ENCODE data around the gene LUC7L3. TPM values are rescaled to one million over a fixed set of nuclear protein-coding genes. Genes with fewer than 3 reads are reported as not detected.

LUC7L3 gene
- total and polyA plus RNA-seq, 2 of the 13 experiments (the other 11 are each of a cell fraction or from before 2014, with no cell fraction given) = 108 to 120 TPM

GRCh38 chr17:50802609-50803571 is 83.5 kb downstream of the LUC7L3 start (continued):
- TF ChIP-seq ZXDC (CRISPR knock-in tag; IDR thresholded peaks at IDR 0.05) = no peak
- TF ChIP-seq NR2F2 (IDR thresholded peaks at IDR 0.05; ENCODE audit: borderline replicate concordance, low read depth) = peak; percentile 57
- no peak for TF ChIP-seq ZNF552 (CRISPR knock-in tag; IDR thresholded peaks at IDR 0.05; ENCODE audit: borderline replicate concordance)
- TF ChIP-seq GABPB1 (CRISPR knock-in tag; IDR thresholded peaks at IDR 0.05) = peak; percentile 29
- TF ChIP-seq ZNF589 (CRISPR knock-in tag; conservative IDR thresholded peaks at IDR 0.05) = no peak
- TF ChIP-seq ZNF513 (CRISPR knock-in tag; conservative IDR thresholded peaks at IDR 0.05) = no peak
- TF ChIP-seq SOX13 (IDR thresholded peaks at IDR 0.05) = no peak
- no peak for TF ChIP-seq SOX13 (CRISPR knock-in tag; conservative IDR thresholded peaks at IDR 0.05 in 1 of 2, IDR thresholded peaks at IDR 0.05 in 1 of 2)
- TF ChIP-seq NR2C2 (CRISPR knock-in tag; IDR thresholded peaks at IDR 0.05; ENCODE audit: borderline replicate concordance) = peak; percentile 62; the same call in 1 of the 2 replicates
- TF ChIP-seq ZNF33A (CRISPR knock-in tag; IDR thresholded peaks at IDR 0.05; ENCODE audit: borderline replicate concordance) = no peak
- no peak for TF ChIP-seq TSC22D2 (CRISPR knock-in tag; IDR thresholded peaks at IDR 0.05; ENCODE audit: borderline replicate concordance)
- TF ChIP-seq ZBTB3 (CRISPR knock-in tag; IDR thresholded peaks at IDR 0.05; ENCODE audit: borderline replicate concordance, low read depth) = no peak
- no peak for TF ChIP-seq ZNF773 (CRISPR knock-in tag; IDR thresholded peaks at IDR 0.05; ENCODE audit: borderline replicate concordance)
- no peak for TF ChIP-seq MBNL3 (CRISPR knock-in tag; conservative IDR thresholded peaks at IDR 0.05)
- no peak for TF ChIP-seq CHD2 (IDR thresholded peaks at IDR 0.05; ENCODE audit: low read depth, low read length)
- TF ChIP-seq CTCF (CRISPR knock-in tag; IDR thresholded peaks at IDR 0.05) = no peak
- TF ChIP-seq GATA4 (IDR thresholded peaks at IDR 0.05; ENCODE audit: borderline replicate concordance, low read depth) = no peak
- TF ChIP-seq ZNF720 (CRISPR knock-in tag; IDR thresholded peaks at IDR 0.05) = no peak
- TF ChIP-seq ZNF354B (CRISPR knock-in tag; IDR thresholded peaks at IDR 0.05) = no peak
- TF ChIP-seq TBX3 (IDR thresholded peaks at IDR 0.05; ENCODE audit: borderline replicate concordance) = no peak
- no peak for TF ChIP-seq ZBTB8A (CRISPR knock-in tag; IDR thresholded peaks at IDR 0.05; ENCODE audit: borderline replicate concordance, low read depth)
- no peak for TF ChIP-seq ZNF414 (CRISPR knock-in tag; IDR thresholded peaks at IDR 0.05)
- TF ChIP-seq ZNF572 (CRISPR knock-in tag; IDR thresholded peaks at IDR 0.05) = no peak
